HEK293 (cell line): ENCODE measurements around the gene CRYBA4.
A peak's percentile ranks its signal among the peaks of the same experiment; 100 is the strongest.

Experiments
- CTCF ChIA-PET: fragments of 350-600 bp; formaldehyde crosslinking; extraction: SDS; loops from one replicate; lab custom pipeline; 2021; ENCODE audit warnings: antibody characterized with exemption; lab: Yijun Ruan, JAX
- POLR2A ChIA-PET: fragments of 300-600 bp; formaldehyde crosslinking; extraction: SDS; loops from one replicate; lab custom pipeline; 2020; ENCODE audit warnings: antibody characterized with exemption, inconsistent platforms; lab: Yijun Ruan, JAX
- H3K27ac ChIP-seq: fragments of 200-500 bp; sonication (Bioruptor generic); 2 replicates; pipeline ENCODE4 v1.5.1; 2014; ENCODE audit warnings: low read depth, low read length, control low read depth, inconsistent platforms; ENCODE audit errors: extremely low read depth
- H3K36me3 ChIP-seq, 2 experiments: fragments of 200-500 bp in 1 of 2; sonication (Bioruptor generic) in 1 of 2; 1 replicate in 1 of 2; 2 replicates in 1 of 2; pipeline ENCODE4 v1.5.1; 2014 to 2017; ENCODE audit warnings: inconsistent platforms in 2 of 2, low read length in 2 of 2; ENCODE audit not compliant: control insufficient read depth in 2 of 2, insufficient read depth in 1 of 2
- H3K4me1 ChIP-seq: fragments of 200-500 bp; sonication (Bioruptor generic); 2 replicates; pipeline ENCODE4 v1.5.1; 2014; ENCODE audit warnings: mild to moderate bottlenecking, low read length, inconsistent platforms; ENCODE audit not compliant: control insufficient read depth, insufficient read depth
- H3K4me3 ChIP-seq: 2 replicates; pipeline ENCODE4 v1.5.1; 2011; ENCODE audit warnings: low read depth, mild to moderate bottlenecking, control low read depth, low read length, moderate library complexity
- H3K9me3 ChIP-seq: fragments of 200-500 bp; sonication (Bioruptor generic); 2 replicates; pipeline ENCODE4 v1.5.1; 2014; ENCODE audit warnings: low read depth, low read length, inconsistent platforms; ENCODE audit not compliant: control insufficient read depth, insufficient read depth
- GLI4 ChIP-seq: fragments of 450-650 bp; formaldehyde crosslinking; IDR thresholded peaks from 2 replicates; pipeline ENCODE4 v1.5.1; 2016; ENCODE audit warnings: missing biosample characterization, missing genetic modification characterization
- OSR2 ChIP-seq: fragments of 450-650 bp; formaldehyde crosslinking; IDR thresholded peaks from 2 replicates; pipeline ENCODE4 v1.5.1; 2016; ENCODE audit warnings: missing biosample characterization, missing genetic modification characterization
- ZBTB17 ChIP-seq: fragments of 450-650 bp; formaldehyde crosslinking; IDR thresholded peaks from 2 replicates; pipeline ENCODE4 v1.5.1; 2016; ENCODE audit warnings: missing biosample characterization, missing genetic modification characterization
- ZNF146 ChIP-seq: fragments of 450-650 bp; formaldehyde crosslinking; IDR thresholded peaks from 2 replicates; pipeline ENCODE4 v1.5.1; 2016; ENCODE audit warnings: missing biosample characterization, missing genetic modification characterization
- ZNF19 ChIP-seq: fragments of 450-650 bp; formaldehyde crosslinking; IDR thresholded peaks from 2 replicates; pipeline ENCODE4; 2016; ENCODE audit warnings: missing biosample characterization, missing genetic modification characterization, low read depth
- ZNF248 ChIP-seq: fragments of 450-650 bp; formaldehyde crosslinking; IDR thresholded peaks from 2 replicates; pipeline ENCODE4 v1.5.1; 2017; ENCODE audit warnings: missing biosample characterization, missing genetic modification characterization
- ZNF266 ChIP-seq: fragments of 450-650 bp; formaldehyde crosslinking; IDR thresholded peaks from 2 replicates; pipeline ENCODE4 v1.5.1; 2016; ENCODE audit warnings: missing biosample characterization, missing genetic modification characterization, low read depth
- ZNF341 ChIP-seq: fragments of 450-650 bp; formaldehyde crosslinking; IDR thresholded peaks from 2 replicates; pipeline ENCODE4; 2016; ENCODE audit warnings: low read depth, missing biosample characterization, missing genetic modification characterization
- ZNF366 ChIP-seq: fragments of 450-650 bp; formaldehyde crosslinking; conservative IDR thresholded peaks from 2 replicates; pipeline ENCODE4 v1.5.1; 2016; ENCODE audit warnings: missing biosample characterization, missing genetic modification characterization
- ZNF514 ChIP-seq: fragments of 450-650 bp; formaldehyde crosslinking; IDR thresholded peaks from 2 replicates; pipeline ENCODE4 v1.5.1; 2016; ENCODE audit warnings: missing biosample characterization, missing genetic modification characterization
- ZNF596 ChIP-seq: fragments of 450-650 bp; IDR thresholded peaks from 2 replicates; pipeline ENCODE4 v1.5.0; 2018; ENCODE audit warnings: missing biosample characterization, mild to moderate bottlenecking, missing genetic modification characterization, moderate library complexity
- ZNF76 ChIP-seq: fragments of 450-650 bp; formaldehyde crosslinking; IDR thresholded peaks from 2 replicates; pipeline ENCODE4; 2016; ENCODE audit warnings: low read depth, missing biosample characterization, missing genetic modification characterization, borderline replicate concordance
- ZNF837 ChIP-seq: fragments of 450-650 bp; formaldehyde crosslinking; IDR thresholded peaks from 2 replicates; pipeline ENCODE4 v1.5.1; 2016; ENCODE audit warnings: missing biosample characterization, missing genetic modification characterization
- TF ChIP-seq, protein P1 (sequence below): fragments of 450-650 bp; formaldehyde crosslinking; IDR thresholded peaks from 2 replicates; pipeline ENCODE4 v1.5.1; 2016; ENCODE audit warnings: missing biosample characterization, missing genetic modification characterization
- TF ChIP-seq, protein P2 (sequence below): fragments of 450-650 bp; formaldehyde crosslinking; IDR thresholded peaks from 2 replicates; pipeline ENCODE4 v1.5.0; 2017; ENCODE audit warnings: missing biosample characterization, missing genetic modification characterization, borderline replicate concordance

Gene CRYBA4

DNA sequence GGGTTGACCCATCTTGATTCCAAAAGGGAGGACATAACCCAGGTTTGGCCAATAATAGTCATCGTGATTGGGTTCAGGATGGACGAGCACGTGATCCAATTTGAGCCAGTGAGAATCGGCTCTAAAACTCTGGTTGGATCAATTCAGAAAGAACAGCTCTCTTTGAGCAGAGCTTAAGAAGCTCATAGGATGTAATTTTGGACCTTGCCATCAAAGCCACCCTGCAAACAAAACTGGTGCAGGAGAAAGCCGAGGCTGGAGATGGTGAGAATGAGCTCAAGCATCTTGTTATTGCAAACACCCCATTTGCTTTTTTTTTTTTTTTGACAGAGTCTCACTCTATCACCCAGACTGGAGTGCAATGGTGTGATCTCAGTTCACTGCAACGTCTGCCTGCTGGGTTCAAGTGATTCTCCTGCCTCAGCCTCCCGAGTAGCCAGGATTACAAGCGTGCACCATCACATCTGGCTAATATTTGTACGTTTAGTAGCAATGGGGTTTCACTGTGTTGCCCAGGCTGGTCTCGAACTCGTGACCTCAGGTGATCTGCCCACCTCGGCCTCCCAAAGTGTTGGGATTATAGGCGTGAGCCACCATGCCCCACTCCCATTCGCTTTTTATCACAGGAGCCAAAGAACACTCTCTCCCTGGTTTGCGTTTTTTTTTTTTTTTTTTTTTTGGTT lies 21.8 kb downstream of the CRYBA4 start (continued):
- TF ChIP-seq ZNF837 (tag by site-specific recombination) = no peak
- TF ChIP-seq, all 188 proteins: peak for 0

DNA sequence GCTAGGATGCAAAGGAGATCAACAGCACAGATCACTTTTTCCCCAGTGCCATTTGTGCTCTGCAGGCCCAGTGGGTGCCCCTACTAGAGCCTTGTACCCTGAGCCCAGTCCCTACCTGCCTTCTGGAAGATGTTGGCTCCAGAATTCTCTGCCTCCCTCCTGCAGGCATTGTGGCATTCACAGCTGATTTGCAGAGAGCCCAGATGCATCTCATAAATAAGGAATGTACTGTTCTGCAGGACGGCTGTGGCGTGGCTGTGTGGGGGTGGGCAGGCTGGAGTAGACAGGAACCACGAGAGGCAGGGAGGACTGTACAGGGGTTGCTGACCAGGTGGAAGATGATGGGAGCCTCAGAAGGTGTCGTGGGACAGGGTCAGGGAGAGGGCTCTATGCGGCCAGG lies 24.4 kb downstream of the CRYBA4 start:
- TF ChIP-seq GLI4 (tag by site-specific recombination) (no peak), ZNF76 (no peak), ZBTB17 (tag by site-specific recombination) (0 out of 2 replicates have a peak, but pooled peaks have one; percentile 11)
- TF ChIP-seq, protein P1, sequence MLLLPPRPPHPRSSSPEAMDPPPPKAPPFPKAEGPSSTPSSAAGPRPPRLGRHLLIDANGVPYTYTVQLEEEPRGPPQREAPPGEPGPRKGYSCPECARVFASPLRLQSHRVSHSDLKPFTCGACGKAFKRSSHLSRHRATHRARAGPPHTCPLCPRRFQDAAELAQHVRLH (tag by site-specific recombination) = no peak
- H3K36me3 ChIP-seq = no peaks in the 10 kb centered on the region
- no peaks in the 10 kb centered on the region for H3K9me3 ChIP-seq
- H3K27ac ChIP-seq = no peak overlapping the region
- no peaks in the 10 kb centered on the region for H3K4me1 ChIP-seq
- no peak overlapping the region for H3K4me3 ChIP-seq
- ChIA-PET POLR2A (no interaction called here), CTCF (no interaction called here)

DNA sequence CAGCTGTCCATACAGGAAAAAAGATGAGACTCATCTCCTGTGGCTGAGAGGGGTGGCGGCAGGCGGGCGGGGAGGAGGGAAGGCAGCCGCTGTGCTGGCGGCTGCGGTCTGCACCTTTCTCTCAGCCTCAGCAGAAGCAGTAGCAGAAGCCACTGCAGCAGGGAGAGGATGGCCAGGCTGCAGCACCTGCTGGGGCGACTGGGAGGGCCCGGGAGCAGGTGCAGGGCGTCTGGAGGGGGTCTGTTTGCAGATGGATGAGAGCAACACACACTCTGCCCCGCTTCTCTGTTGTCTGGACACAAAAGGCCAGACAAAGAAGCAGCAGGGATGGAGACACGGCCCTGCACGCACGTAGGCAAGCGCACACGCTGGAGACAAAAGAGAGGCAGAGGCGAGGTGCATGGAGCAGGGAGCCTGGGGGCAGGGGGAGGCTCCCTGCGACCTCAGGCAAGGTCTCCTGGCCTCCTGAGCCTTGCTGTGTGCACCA lies 26.3 kb downstream of the CRYBA4 start:
- no peak overlapping the region for H3K27ac ChIP-seq
- no peak overlapping the region for H3K4me3 ChIP-seq
- POLR2A ChIA-PET = no interaction called here
- no peaks in the 10 kb centered on the region for H3K36me3 ChIP-seq
- H3K4me1 ChIP-seq = no peaks in the 10 kb centered on the region
- CTCF ChIA-PET = interaction anchor here (0.7 kb wide), 1 partner anchor 807 kb away, joined by 3 read pairs; no protein-coding TSS in a partner anchor
- H3K9me3 ChIP-seq = no peaks in the 10 kb centered on the region
- no peak for TF ChIP-seq ZNF266 (tag by site-specific recombination)
- TF ChIP-seq ZNF248 (tag by site-specific recombination) = no peak
- no peak for TF ChIP-seq ZNF19 (tag by site-specific recombination)
- TF ChIP-seq ZNF341 (tag by site-specific recombination) = no peak
- peak; percentile 47; the same call in 1 of the 2 replicates for TF ChIP-seq OSR2 (tag by site-specific recombination)
- TF ChIP-seq ZNF514 (tag by site-specific recombination) = no peak

DNA sequence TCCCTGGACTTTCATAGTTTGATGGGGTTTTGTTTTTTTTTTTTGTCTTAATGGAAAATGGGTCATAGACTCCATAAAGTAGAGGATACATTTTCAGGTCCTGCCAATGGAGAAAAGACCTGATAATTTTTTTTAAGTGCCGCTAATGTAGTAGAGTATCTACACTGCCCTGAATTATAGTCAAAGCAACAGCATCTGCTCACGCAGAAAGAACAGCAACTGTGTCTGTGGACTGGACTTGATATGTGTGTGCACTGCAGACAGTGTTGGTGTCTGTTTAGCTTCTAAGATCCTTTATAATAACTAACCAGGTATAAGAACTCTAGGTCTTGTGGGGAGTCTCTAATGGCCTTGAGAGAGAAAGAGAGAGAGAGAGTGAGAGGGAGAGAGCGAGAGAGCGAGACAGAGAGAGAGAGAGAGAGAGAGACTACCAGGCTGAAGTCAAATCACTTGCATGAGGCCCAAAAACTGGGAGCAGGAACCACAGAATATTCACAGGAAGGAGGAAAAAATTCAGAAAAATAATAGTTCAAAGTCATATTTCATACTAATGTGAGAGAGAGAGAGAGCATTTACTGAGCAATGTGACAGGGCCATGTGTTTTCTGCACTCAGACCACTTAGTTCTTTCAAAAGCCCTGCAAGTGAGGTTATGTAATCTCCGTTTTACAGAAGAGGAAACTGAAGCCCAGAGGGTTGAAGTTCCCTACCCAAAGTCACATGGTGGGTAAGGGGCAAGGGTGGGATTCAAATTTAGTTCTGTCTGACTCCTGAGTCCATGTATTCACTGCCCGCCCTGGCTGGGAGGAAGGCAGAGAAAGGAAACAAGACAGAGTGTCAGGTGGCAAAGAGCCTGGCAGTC lies 27.0 kb downstream of the CRYBA4 start:
- no peaks in the 10 kb centered on the region for H3K9me3 ChIP-seq
- 0 out of 2 replicates have a peak, but pooled peaks have one; percentile 12 for TF ChIP-seq ZNF366 (tag by site-specific recombination)
- TF ChIP-seq, protein P2, sequence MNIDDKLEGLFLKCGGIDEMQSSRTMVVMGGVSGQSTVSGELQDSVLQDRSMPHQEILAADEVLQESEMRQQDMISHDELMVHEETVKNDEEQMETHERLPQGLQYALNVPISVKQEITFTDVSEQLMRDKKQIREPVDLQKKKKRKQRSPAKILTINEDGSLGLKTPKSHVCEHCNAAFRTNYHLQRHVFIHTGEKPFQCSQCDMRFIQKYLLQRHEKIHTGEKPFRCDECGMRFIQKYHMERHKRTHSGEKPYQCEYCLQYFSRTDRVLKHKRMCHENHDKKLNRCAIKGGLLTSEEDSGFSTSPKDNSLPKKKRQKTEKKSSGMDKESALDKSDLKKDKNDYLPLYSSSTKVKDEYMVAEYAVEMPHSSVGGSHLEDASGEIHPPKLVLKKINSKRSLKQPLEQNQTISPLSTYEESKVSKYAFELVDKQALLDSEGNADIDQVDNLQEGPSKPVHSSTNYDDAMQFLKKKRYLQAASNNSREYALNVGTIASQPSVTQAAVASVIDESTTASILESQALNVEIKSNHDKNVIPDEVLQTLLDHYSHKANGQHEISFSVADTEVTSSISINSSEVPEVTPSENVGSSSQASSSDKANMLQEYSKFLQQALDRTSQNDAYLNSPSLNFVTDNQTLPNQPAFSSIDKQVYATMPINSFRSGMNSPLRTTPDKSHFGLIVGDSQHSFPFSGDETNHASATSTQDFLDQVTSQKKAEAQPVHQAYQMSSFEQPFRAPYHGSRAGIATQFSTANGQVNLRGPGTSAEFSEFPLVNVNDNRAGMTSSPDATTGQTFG (tag by site-specific recombination) = no peak
- TF ChIP-seq ZNF596 (tag by site-specific recombination) = peak; percentile 92
- TF ChIP-seq ZNF146 = no peak
- H3K4me3 ChIP-seq = no peak overlapping the region
- no peaks in the 10 kb centered on the region for H3K36me3 ChIP-seq
- no peaks in the 10 kb centered on the region for H3K4me1 ChIP-seq
- H3K27ac ChIP-seq = no peak overlapping the region
- POLR2A ChIA-PET = no interaction called here
- CTCF ChIA-PET = no interaction called here
